HL-60/S4 (cell line): ENCODE results near the gene LRP6.

ENCODE experiments used
- in situ Hi-C: fragments of 300-500 bp; cut with MboI; formaldehyde crosslinking; loops from 2 replicates; pipeline ENCODE4 v1.14.3; 2022; ENCODE audit warnings: low sequenced_read_pairs

Gene LRP6

DNA sequence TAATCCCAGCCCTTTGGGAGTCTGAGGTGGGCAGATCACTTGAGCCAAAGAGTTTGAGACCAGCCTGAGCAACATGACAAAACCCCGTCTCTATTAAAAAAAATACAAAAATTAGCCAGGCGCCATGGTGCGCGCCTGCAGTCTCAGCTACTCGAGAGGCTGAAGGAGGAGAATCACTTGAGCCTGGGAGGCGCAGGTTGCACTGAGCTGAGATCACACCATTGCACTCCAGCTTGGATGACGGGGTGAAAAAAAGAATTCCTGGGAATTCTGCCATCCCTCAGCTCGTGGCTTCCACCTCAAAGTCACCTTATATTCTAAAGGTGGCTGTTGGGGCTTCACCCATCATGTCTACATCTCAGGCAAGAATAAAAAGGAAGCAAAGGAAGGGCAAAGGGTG, 183.2 kb downstream of the LRP6 start:
- in situ Hi-C loops = no loop called here

- in situ Hi-C loops = no loop called here
Measured at GRCh38 chr12:12081836-12082497, 184.9 kb downstream of the LRP6 start.

DNA sequence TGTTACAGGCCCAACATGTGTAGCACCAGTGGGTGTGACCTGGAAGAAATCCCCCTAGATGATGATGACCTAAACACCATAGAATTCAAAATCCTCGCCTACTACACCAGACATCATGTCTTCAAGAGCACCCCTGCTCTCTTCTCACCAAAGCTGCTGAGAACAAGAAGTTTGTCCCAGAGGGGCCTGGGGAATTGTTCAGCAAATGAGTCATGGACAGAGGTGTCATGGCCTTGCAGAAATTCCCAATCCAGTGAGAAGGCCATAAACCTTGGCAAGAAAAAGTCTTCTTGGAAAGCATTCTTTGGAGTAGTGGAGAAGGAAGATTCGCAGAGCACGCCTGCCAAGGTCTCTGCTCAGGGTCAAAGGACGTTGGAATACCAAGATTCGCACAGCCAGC, 187.6 kb downstream of the LRP6 start:
- in situ Hi-C loops = no loop called here

- in situ Hi-C loops = no loop called here
Measured at GRCh38 chr12:12072064-12072760, 194.6 kb downstream of the LRP6 start.

DNA sequence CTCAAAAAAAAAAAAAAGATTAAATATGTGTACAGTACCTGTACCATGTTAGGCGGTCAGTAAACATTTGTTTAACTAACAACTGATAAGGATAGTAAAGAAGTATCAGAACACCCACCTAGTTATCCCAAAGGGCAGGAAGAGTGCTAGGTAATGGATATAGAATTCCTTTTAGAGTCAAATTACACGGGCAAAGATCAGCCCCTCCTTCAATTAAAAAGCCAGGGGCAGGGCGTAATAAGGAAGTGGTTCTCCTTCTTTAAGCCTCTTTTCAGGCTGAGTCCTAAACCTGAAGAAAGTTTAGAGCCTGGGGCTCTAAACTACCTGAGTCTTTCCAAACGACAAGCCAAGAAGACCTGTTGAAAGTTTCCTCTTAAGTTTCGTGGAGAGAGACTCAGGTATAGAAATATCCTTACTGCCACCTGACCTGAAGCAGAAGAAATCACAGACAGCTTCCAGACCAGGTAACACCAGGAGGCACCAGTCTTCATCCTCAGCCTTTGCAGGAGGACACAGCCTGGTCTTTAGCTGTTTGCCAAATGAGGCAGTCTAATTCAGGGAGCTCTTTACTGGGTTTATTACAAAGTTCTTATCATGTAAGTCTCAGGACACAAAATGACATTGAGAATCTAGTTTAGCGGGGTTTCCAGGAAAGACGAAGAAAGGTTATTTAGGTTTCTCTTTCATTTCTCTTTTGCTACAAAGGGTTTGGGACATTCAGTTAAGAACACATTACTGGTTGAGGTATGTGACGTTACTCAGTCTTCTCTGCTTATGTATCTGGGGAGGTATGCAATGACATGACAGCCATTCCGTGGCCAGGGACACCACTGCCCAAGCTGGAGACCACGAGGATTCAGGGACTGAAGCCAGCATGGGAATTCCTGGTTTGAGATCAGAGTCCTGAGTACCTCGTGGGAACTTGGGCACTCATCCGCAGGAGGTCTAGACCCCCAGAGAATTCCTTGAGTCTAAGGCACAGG, 195.9 kb downstream of the LRP6 start, which contains the start of gene BCL2L14:
Gene BCL2L14, plus strand, starts transcription at position 266 of the 983 bp plus-strand sequence. CDS start 8,367 bp downstream, outside the sequence.
- in situ Hi-C loops = no loop called here

- in situ Hi-C loops = no loop called here
Measured at GRCh38 chr12:12069821-12070548, 196.9 kb downstream of the LRP6 start.

DNA sequence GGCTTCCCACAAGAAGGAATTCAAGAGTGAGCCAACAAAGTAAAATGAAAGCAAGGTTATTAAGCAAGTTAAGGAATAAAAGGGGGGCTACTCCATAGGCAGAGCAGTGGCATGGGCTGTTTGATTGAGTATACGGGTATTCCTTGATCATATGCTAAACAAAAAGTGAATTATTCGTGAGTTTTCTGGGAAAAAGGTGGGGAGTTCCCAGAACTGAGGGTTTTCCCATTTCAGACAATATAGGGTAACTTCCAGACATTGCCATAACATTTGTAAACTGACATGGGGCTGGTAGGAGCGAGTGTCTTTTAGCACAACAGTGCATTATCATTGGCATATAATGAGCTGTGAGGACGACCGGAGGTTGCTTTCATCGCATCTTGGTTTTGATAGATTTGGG, 198.1 kb downstream of the LRP6 start:
- in situ Hi-C loops = no loop called here
